ENCODE data around the gene CMPK2.
"Not testable (repeated sequence)": the region's sequence is repeated elsewhere in the genome, so short reads cannot be mapped to it uniquely, and the experiment has no call there.

Gene CMPK2

GRCh38 chr2:6865346-6866274, at the start of gene CMPK2:
TSS of gene CMPK2 (minus strand) at chr2:6865907. CDS start at chr2:6865696, 211 bp downstream.
- DNase-seq: peak; percentile 86

- DNase-seq: no peak
Measured at GRCh38 chr2:6915399-6915798, 49.7 kb upstream of the CMPK2 start.

DNA sequence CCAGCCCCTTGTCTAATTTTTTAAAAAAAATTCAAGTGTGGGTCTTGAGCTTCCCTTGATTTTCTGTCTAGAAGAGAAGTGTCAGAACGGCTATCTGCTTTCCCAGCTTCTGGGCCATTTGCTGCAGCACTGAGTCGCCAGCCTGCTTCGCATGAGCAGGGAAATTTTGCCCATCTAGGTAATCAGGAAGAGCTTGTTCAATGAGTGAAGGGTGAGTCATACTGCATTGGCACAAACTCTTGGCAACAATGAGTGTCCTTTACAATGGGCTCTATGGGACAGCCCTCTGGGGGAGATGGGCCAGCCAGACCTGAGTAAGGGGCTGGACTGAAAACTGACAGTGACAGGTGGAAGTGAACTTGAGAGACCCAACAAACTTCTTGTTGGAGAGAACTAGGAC, 49.1 kb upstream of the CMPK2 start:
- no peak for DNase-seq

DNA sequence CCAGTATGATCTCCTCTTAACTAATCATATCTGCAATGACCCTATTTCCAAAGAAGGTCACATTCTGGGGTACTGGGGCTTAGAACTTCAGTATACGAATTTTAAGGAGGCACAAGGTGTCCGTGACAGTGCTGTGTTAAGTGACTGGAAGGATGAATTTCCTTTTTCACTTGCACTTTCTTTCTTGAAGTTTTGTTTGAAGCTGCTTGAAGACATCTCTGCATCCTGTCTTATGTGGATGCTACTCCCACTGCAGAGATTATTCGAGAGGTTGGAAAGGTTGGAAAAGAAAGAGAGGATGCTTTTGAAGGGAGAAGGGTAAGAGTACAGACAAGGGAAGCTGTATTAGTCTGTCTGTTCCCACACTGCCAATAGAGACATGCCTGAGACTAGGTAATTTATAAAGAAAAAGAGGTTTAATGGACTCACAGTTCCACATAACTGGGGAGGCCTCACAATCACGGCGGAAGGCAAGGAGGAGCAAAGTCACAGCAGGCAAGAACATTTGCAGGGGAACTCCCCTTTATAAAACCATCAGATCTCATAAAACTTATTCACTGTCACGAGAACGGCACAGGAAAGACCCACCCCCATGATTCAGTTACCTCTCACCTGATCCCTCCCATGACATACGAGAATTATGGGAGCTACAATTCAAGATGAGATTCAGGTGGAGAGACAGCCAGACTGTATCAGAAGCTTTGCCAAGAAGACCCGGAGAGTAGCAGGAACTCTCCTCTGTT, 47.9 kb upstream of the CMPK2 start:
- DNase-seq: no peak

- no peak for DNase-seq
Measured at GRCh38 chr2:6911721-6912120, 46.0 kb upstream of the CMPK2 start.

- no peak for DNase-seq
Measured at GRCh38 chr2:6909431-6910385, 44.0 kb upstream of the CMPK2 start.

- DNase-seq: no peak
Measured at GRCh38 chr2:6908291-6908690, 42.6 kb upstream of the CMPK2 start.

DNA sequence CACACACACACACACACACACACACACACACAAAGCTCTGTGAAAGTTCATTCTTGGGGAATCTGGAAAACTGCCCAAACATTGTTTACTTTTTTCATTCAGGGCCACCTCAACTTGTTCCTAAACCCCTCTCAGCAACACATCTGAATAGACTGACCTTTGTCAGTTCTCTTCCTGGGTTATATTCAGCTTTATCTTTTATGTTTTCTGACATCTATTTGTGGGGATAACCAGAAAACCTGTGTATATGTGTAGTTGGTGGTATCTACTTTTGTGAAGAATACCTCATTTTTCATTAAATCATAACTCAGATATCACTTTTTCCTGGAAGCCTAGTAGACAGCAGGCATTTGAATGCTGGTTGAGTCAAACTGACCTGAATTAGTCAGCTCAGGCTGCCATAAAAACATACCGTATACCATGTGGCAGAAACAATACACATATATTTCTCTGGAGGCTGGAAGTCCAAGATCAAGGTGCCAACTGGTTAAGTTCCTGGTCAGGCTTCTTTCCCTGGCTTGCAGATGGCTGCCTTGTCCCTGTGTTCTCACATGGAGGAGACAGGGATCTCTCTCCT, 40.5 kb upstream of the CMPK2 start:
- DNase-seq: no peak

DNA sequence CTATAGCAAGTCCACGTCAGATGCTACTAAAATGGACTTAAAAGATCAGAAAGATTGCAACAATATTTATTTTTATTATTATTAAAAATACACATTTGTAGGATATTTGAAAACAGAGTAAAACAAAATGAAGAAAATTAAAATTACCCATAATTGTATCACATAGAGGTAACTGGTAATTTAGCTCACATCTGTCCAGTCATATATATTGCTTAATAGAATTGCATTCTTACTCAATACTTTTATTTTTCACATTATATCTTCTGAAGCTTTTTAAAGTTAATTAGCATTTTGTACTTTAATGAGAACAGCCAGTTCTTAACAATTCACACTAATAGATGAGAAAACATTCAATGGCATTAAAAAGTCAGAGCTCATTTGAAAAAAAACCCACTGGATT, 40.0 kb upstream of the CMPK2 start:
- DNase-seq: no peak

DNA sequence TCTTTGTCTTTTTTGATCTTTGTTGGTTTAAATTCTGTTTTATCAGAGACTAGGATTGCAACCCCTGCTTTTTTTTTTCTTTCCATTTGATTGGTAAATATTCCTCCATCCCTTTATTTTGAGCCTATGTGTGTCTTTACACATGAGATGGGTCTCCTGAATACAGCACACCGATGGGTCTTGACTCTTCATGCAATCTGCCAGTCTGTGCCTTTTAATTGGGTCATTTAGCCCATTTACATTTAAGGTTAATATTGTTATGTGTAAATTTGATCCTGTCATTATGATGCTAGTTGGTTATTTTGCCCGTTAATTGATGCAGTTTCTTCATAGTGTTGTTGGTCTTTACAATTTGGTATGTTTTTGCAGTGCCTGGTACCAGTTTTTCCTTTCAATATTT, 36.9 kb upstream of the CMPK2 start:
- DNase-seq: not testable (repeated sequence)

GRCh38 chr2:6896930-6897759, 31.4 kb upstream of the CMPK2 start:
- peak; percentile 45 for DNase-seq

DNA sequence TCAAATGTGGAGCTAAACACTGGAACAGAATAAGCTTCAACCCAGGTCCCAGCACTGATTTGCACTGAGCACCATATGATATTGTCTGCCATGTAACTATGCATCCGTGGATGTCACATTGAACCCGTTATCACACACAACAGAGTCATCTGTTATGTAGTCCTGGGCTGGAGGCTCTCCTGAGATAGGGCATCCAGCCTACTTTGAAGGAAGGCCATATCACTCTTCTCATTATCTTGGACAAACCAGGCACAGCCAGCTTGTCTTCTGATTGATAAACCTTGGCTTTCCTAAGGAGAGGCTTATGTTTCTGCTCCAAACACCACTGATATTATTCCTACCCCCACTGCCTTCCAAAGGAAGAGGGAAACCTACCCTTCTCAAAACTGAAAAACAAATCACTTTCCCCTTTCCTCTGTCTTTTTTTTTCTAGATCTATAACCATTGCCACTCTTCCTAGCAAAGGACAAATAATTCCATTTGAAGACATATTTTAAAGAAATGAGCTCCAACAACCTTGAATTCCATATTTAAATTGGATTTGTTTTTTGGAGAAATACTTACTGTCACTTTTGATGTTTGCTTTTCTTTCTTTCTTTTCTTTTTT, 28.3 kb upstream of the CMPK2 start:
- DNase-seq: no peak

DNA sequence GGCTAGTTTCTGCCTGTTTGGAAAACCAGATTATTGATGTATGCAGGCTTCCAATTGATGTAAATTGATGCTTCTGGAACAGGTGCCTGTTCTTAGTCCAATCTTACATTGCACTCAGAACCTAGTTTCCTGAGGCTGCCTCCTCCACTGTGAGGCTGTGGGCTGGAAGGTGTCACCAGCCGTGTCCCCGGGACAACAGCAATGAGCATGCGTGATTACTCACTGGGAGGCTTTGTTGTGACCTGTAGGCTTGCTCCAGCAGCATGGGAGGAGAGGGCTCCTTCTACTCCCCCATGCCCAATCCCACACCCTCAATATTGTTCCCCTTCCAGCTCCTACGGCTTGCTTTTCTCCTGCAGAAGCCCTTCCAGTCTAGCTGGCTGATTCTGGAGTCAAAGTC, 23.0 kb upstream of the CMPK2 start:
- no peak for DNase-seq

DNA sequence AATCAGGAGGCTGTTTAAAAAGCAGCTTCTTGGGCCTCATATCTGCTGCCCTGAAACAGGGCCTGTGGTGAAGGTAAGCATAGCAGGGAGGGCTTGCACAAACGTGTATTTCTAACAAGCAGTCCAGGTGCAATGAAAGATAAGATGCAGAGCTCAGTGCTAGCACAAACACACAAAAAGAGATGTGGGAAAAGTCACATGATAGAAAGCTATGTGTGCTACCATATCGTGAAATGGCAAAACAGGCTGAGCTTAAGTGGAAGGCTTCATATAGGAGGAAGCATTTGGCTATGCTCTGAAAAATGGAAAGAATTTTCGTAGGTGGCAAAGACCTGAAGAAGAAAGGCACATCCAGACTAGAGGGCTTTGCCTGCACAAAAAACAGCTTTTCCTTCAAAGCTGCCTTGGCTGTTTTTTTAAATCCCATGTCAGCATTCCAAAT, 22.1 kb upstream of the CMPK2 start:
- DNase-seq: no peak

DNA sequence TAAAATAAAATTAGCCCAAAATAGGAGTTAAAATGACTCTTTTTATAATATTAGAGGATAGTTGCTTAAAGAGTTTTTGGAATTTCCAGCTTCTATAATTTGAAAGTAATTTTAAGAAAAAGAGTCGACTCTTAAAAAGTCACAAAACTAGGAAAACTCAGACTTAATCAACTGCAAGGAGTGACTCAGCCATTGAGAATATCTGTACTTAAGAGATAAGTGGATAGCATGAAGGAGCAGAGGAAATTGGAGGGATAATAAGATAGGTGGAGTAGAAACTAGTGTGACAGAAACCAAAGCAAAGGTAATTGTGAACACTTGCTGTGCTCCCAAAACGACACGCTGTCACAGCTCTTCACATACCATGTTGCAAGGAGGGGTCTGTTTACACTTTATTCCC, 20.3 kb upstream of the CMPK2 start:
- DNase-seq: no peak

- no peak for DNase-seq
Measured at GRCh38 chr2:6885551-6885950, 19.8 kb upstream of the CMPK2 start.

DNA sequence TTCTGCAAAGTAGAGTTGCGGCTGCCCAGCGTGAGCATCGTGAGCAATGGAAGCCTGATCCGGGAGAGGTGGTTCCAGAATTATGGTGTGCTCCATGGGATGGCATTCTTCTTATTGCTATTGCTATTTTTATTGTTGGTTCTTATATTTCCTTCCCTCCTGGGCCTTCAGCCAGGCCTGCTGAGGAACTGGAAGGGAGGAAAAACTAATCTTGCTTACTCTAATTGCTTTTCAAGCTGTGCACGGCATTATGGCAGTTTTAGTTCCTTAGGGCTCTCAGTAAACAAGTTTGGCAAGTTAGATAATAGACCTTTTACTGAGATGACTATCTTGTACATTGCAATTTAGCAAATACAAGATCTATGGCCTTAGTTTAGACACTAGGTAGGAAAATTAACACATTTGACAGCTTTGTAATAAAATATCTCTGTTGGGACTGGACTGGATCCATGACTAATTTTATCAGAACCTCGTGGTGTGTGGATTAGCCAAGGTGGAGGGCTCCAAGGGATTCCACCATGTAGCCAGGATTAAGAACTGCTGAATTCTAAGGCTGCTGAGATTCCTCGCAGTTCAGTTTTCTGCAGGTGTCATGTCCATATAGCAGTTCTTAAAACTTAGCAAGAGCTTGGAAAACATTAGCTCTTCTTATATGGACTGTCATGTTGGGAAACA, 17.9 kb upstream of the CMPK2 start:
- DNase-seq: no peak

GRCh38 chr2:6881516-6881915, 15.8 kb upstream of the CMPK2 start:
- DNase-seq: no peak

DNA sequence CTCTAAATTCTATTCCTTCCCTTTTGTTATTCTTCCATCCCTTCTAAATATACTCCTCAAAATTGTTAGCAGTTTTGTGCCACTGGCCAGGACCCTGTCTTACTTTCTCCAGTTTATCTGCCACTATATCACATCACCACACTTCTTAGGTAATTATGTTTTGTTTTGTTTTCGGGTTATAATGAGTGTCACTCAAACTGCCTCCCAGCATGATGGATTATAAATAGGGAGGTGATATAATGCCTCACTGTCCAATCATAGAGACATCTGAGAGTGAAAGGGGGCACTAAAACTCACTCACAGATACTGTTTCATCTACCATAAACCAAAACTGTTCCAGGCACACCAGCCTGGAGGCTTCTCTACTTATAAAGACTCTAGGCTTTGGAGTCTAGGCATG, 15.3 kb upstream of the CMPK2 start:
- DNase-seq: no peak

- DNase-seq: no peak
Measured at GRCh38 chr2:6880200-6880733, 14.6 kb upstream of the CMPK2 start.

Measured in retina (tissue), 1 donor.